ENCODE data around the gene FAM234A.
A peak's percentile ranks its signal among the peaks of the same experiment; 100 is the strongest.
"Not testable (repeated sequence)": the region's sequence is repeated elsewhere in the genome, so short reads cannot be mapped to it uniquely, and the experiment has no call there.

Gene FAM234A

GRCh38 chr16:252366-253337 is 18.0 kb downstream of the FAM234A start:
- H3K27ac ChIP-seq (ENCODE audit: low read depth, low read length) = peak overlapping the region; percentile 13
- H3K27me3 ChIP-seq (ENCODE audit: control insufficient read depth in 1 of 2, insufficient read depth in 2 of 2, low read length in 2 of 2) = no peaks in the 10 kb centered on the region
- H3K4me1 ChIP-seq (ENCODE audit: control insufficient read depth in 1 of 2, insufficient read depth in 2 of 2, low read length in 2 of 2) = peaks cover 28 to 30% of the 10 kb centered on the region in 2 donors
- H3K4me3 ChIP-seq (ENCODE audit: low read depth in 1 of 2, low read length in 2 of 2) = peak overlapping the region; percentile 27 to 55
- H3K36me3 ChIP-seq (ENCODE audit: control insufficient read depth in 1 of 2, insufficient read depth in 2 of 2, low read length in 2 of 2) = peaks cover 9 to 22% of the 10 kb centered on the region in 2 donors
- no peaks in the 10 kb centered on the region for H3K9me3 ChIP-seq (ENCODE audit: control insufficient read depth in 1 of 2, low read length in 2 of 2)
- H3K9ac ChIP-seq (ENCODE audit: low read depth in 1 of 2, low read length in 2 of 2) = peak overlapping the region; percentile 28 to 48

DNA sequence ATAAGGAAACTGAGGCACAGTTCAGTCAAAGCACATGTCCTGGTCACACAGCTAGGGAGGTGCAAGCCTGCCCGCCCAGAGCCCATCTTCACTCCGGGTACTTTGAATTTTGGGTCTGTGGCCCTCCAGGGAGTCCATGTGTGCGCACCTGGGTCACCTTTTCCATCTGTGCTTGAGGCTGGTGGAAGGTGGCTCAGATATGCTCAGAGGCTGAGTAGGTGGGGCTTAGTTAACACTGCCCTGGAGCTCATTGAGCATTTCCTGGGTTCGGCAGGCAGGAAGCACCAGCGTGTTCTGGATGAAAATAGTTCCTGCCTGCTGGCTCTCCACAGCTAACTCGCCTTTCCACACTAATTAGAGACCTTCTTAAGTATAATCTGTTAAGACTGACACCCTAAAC is 19.2 kb downstream of the FAM234A start:
- H3K9ac ChIP-seq (ENCODE audit: low read depth in 1 of 2, low read length in 2 of 2) = peak overlapping the region; percentile 11 to 26
- H3K4me1 ChIP-seq (ENCODE audit: control insufficient read depth in 1 of 2, insufficient read depth in 2 of 2, low read length in 2 of 2) = peaks cover 28 to 29% of the 10 kb centered on the region in 2 donors
- H3K27me3 ChIP-seq (ENCODE audit: control insufficient read depth in 1 of 2, insufficient read depth in 2 of 2, low read length in 2 of 2) = no peaks in the 10 kb centered on the region
- H3K9me3 ChIP-seq (ENCODE audit: control insufficient read depth in 1 of 2, low read length in 2 of 2) = no peaks in the 10 kb centered on the region
- peak overlapping the region; percentile 32 for H3K27ac ChIP-seq (ENCODE audit: low read depth, low read length)
- H3K36me3 ChIP-seq (ENCODE audit: control insufficient read depth in 1 of 2, insufficient read depth in 2 of 2, low read length in 2 of 2) = peaks cover 9 to 24% of the 10 kb centered on the region in 2 donors
- peak overlapping the region; percentile 21 to 35 for H3K4me3 ChIP-seq (ENCODE audit: low read depth in 1 of 2, low read length in 2 of 2)

DNA sequence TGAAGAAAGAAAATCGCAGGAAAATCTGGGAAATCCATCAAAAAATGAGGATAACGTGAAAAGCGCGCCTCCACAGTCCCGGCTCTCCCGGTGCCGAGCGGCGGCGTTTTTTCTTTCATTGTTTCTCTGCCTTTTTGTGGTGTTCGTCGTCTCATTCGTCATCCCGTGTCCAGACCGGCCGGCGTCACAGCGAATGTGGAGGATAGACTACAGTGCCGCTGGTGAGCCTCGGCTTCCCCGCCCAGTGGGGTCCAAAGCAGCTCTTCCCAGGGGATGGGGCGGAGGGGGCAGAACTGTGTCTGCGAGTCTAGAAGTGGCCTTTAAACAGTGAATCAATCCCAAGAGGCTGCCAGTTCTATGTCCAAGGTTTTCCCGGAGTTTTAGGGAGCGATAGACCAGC is 19.8 kb downstream of the FAM234A start:
- H3K27ac ChIP-seq (ENCODE audit: low read depth, low read length) = no peak overlapping the region
- peaks cover 8 to 29% of the 10 kb centered on the region in 2 donors for H3K36me3 ChIP-seq (ENCODE audit: control insufficient read depth in 1 of 2, insufficient read depth in 2 of 2, low read length in 2 of 2)
- H3K9me3 ChIP-seq (ENCODE audit: control insufficient read depth in 1 of 2, low read length in 2 of 2) = no peaks in the 10 kb centered on the region

GRCh38 chr16:255183-255582 is 20.6 kb downstream of the FAM234A start:
- Histone ChIP-seq H3K27ac (ENCODE audit: low read depth, low read length) (no peak overlapping the region), H3K9me3 (ENCODE audit: control insufficient read depth in 1 of 2, low read length in 2 of 2) (no peaks in the 10 kb centered on the region), H3K27me3 (ENCODE audit: control insufficient read depth in 1 of 2, insufficient read depth in 2 of 2, low read length in 2 of 2) (no peaks in the 10 kb centered on the region), H3K4me1 (ENCODE audit: control insufficient read depth in 1 of 2, insufficient read depth in 2 of 2, low read length in 2 of 2) (peaks cover 19 to 25% of the 10 kb centered on the region in 2 donors), H3K36me3 (ENCODE audit: control insufficient read depth in 1 of 2, insufficient read depth in 2 of 2, low read length in 2 of 2) (peaks cover 10 to 35% of the 10 kb centered on the region in 2 donors), H3K4me3 (ENCODE audit: low read depth in 1 of 2, low read length in 2 of 2) (peak overlapping the region in 1 of 2 donors; percentile 36), H3K9ac (ENCODE audit: low read depth in 1 of 2, low read length in 2 of 2) (no peak overlapping the region)

More for the DNA sequence above, 19.8 kb downstream of the FAM234A start:
- Histone ChIP-seq H3K4me1 (ENCODE audit: control insufficient read depth in 1 of 2, insufficient read depth in 2 of 2, low read length in 2 of 2) (peaks cover 23 to 28% of the 10 kb centered on the region in 2 donors), H3K4me3 (ENCODE audit: low read depth in 1 of 2, low read length in 2 of 2) (peak overlapping the region; percentile 34 to 35), H3K27me3 (ENCODE audit: control insufficient read depth in 1 of 2, insufficient read depth in 2 of 2, low read length in 2 of 2) (no peaks in the 10 kb centered on the region), H3K9ac (ENCODE audit: low read depth in 1 of 2, low read length in 2 of 2) (peak overlapping the region in 1 of 2 donors; percentile 11)

DNA sequence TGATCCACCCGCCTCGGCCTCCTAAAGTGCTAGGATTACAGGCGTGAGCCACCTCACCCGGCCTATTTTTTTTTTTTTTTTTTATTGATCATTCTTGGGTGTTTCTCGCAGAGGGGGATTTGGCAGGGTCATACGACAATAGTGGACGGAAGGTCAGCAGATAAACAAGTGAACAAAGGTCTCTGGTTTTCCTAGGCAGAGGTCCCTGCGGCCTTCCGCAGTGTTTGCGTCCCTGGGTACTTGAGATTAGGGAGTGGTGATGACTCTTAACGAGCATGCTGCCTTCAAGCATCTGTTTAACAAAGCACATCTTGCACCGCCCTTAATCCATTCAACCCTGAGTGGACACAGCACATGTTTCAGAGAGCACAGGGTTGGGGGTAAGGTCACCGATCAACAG is 23.5 kb downstream of the FAM234A start:
- peaks cover 19 to 56% of the 10 kb centered on the region in 2 donors for H3K36me3 ChIP-seq (ENCODE audit: control insufficient read depth in 1 of 2, insufficient read depth in 2 of 2, low read length in 2 of 2)
- not testable (repeated sequence) for H3K27ac ChIP-seq (ENCODE audit: low read depth, low read length); H3K4me1 ChIP-seq (ENCODE audit: control insufficient read depth in 1 of 2, insufficient read depth in 2 of 2, low read length in 2 of 2)

DNA sequence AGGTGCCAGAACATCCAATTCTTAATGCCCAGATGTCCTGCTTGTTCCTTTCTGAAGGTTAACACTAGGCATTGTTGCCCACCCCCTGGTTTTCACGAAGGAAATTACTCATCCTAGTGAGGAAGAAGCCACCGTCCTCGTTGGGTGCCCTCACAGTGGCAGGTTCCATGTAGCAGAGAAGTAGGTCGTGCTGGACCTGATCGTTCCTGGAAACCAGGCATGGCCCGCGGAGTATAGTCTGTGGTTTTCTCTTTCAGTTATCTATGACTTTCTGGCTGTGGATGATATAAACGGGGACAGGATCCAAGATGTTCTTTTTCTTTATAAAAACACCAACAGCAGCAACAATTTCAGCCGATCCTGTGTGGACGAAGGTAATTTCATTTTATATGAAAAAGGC is 24.6 kb downstream of the FAM234A start:
- Histone ChIP-seq H3K27me3 (ENCODE audit: control insufficient read depth in 1 of 2, insufficient read depth in 2 of 2, low read length in 2 of 2) (no peaks in the 10 kb centered on the region), H3K9ac (ENCODE audit: low read depth in 1 of 2, low read length in 2 of 2) (no peak overlapping the region), H3K4me3 (ENCODE audit: low read depth in 1 of 2, low read length in 2 of 2) (no peak overlapping the region), H3K4me1 (ENCODE audit: control insufficient read depth in 1 of 2, insufficient read depth in 2 of 2, low read length in 2 of 2) (no peaks in the 10 kb centered on the region), H3K36me3 (ENCODE audit: control insufficient read depth in 1 of 2, insufficient read depth in 2 of 2, low read length in 2 of 2) (peaks cover 19 to 67% of the 10 kb centered on the region in 2 donors), H3K9me3 (ENCODE audit: control insufficient read depth in 1 of 2, low read length in 2 of 2) (no peaks in the 10 kb centered on the region), H3K27ac (ENCODE audit: low read depth, low read length) (no peak overlapping the region)

More for the DNA sequence above, 23.5 kb downstream of the FAM234A start:
- not testable (repeated sequence) for H3K27me3 ChIP-seq (ENCODE audit: control insufficient read depth in 1 of 2, insufficient read depth in 2 of 2, low read length in 2 of 2); H3K4me3 ChIP-seq (ENCODE audit: low read depth in 1 of 2, low read length in 2 of 2); H3K9ac ChIP-seq (ENCODE audit: low read depth in 1 of 2, low read length in 2 of 2); H3K9me3 ChIP-seq (ENCODE audit: control insufficient read depth in 1 of 2, low read length in 2 of 2)

DNA sequence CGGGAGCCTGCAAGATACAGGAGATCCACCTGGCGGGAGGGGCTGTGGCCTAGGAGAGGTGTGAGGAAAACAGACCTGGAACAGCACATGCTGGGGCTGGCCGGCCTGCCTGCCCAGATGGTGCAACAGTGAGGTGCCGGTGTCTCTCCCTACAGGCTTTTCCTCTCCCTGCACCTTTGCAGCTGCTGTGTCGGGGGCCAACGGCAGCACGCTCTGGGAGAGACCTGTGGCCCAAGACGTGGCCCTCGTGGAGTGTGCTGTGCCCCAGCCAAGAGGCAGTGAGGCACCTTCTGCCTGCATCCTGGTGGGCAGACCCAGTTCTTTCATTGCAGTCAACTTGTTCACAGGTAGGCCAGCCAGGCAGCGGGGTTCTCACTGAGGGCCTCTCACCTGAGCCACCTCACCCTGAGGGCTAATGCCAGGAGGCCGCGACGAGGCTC is 25.2 kb downstream of the FAM234A start:
- no peaks in the 10 kb centered on the region for H3K27me3 ChIP-seq (ENCODE audit: control insufficient read depth in 1 of 2, insufficient read depth in 2 of 2, low read length in 2 of 2)
- no peak overlapping the region for H3K27ac ChIP-seq (ENCODE audit: low read depth, low read length)
- H3K4me3 ChIP-seq (ENCODE audit: low read depth in 1 of 2, low read length in 2 of 2) = no peak overlapping the region
- H3K4me1 ChIP-seq (ENCODE audit: control insufficient read depth in 1 of 2, insufficient read depth in 2 of 2, low read length in 2 of 2) = no peaks in the 10 kb centered on the region
- no peak overlapping the region for H3K9ac ChIP-seq (ENCODE audit: low read depth in 1 of 2, low read length in 2 of 2)
- H3K9me3 ChIP-seq (ENCODE audit: control insufficient read depth in 1 of 2, low read length in 2 of 2) = no peaks in the 10 kb centered on the region
- H3K36me3 ChIP-seq (ENCODE audit: control insufficient read depth in 1 of 2, insufficient read depth in 2 of 2, low read length in 2 of 2) = peaks cover 19 to 70% of the 10 kb centered on the region in 2 donors

- Histone ChIP-seq H3K9me3 (ENCODE audit: control insufficient read depth in 1 of 2, low read length in 2 of 2) (no peaks in the 10 kb centered on the region), H3K9ac (ENCODE audit: low read depth in 1 of 2, low read length in 2 of 2) (no peak overlapping the region), H3K27me3 (ENCODE audit: control insufficient read depth in 1 of 2, insufficient read depth in 2 of 2, low read length in 2 of 2) (no peaks in the 10 kb centered on the region), H3K4me3 (ENCODE audit: low read depth in 1 of 2, low read length in 2 of 2) (no peak overlapping the region), H3K36me3 (ENCODE audit: control insufficient read depth in 1 of 2, insufficient read depth in 2 of 2, low read length in 2 of 2) (peaks cover 23 to 71% of the 10 kb centered on the region in 2 donors), H3K27ac (ENCODE audit: low read depth, low read length) (no peak overlapping the region), H3K4me1 (ENCODE audit: control insufficient read depth in 1 of 2, insufficient read depth in 2 of 2, low read length in 2 of 2) (peaks cover 3 to 4% of the 10 kb centered on the region in 2 donors)
These were observed 25.7 kb downstream of the FAM234A start for GRCh38 chr16:260326-260725.

- H3K27ac ChIP-seq (ENCODE audit: low read depth, low read length) = no peak overlapping the region
These were observed 26.5 kb downstream of the FAM234A start for GRCh38 chr16:261031-261691.

More at GRCh38 chr16:261031-261691, 26.5 kb downstream of the FAM234A start:
- peaks cover 11 to 12% of the 10 kb centered on the region in 2 donors for H3K4me1 ChIP-seq (ENCODE audit: control insufficient read depth in 1 of 2, insufficient read depth in 2 of 2, low read length in 2 of 2)
- no peak overlapping the region for H3K4me3 ChIP-seq (ENCODE audit: low read depth in 1 of 2, low read length in 2 of 2)
- no peaks in the 10 kb centered on the region for H3K9me3 ChIP-seq (ENCODE audit: control insufficient read depth in 1 of 2, low read length in 2 of 2)
- no peak overlapping the region for H3K9ac ChIP-seq (ENCODE audit: low read depth in 1 of 2, low read length in 2 of 2)
- H3K27me3 ChIP-seq (ENCODE audit: control insufficient read depth in 1 of 2, insufficient read depth in 2 of 2, low read length in 2 of 2) = no peaks in the 10 kb centered on the region
- H3K36me3 ChIP-seq (ENCODE audit: control insufficient read depth in 1 of 2, insufficient read depth in 2 of 2, low read length in 2 of 2) = peaks cover 25 to 68% of the 10 kb centered on the region in 2 donors
